Measurements from ENCODE around the gene KCNH8. TPM values are rescaled to one million over a fixed set of nuclear protein-coding genes. Genes with fewer than 3 reads are reported as not detected.

KCNH8 gene
- polyA plus RNA-seq, 1 donor from 2014 or later = 28.9 TPM

DNA sequence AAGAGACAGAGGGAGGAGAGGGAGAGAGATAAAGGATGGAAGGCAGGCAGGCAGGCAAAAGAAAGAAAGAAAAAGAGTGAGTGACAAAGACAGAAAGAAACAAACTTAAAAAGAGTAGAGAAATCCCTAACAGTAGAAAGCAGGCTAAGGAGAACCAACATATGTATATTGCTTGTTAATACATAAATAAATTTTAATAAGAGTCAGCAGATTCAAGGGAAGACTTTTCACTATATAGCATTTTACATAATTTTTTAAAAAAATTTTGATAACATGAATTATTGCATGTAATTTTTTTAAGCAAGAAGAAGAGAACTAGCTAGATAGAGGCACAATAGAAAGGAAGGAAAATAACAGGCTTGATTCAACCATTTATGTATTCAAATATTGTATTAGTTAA, 291.6 kb downstream of the KCNH8 start:
- Histone ChIP-seq H3F3A (ENCODE audit: insufficient read depth, low read length, poor library complexity, severe bottlenecking) (no peaks in the 10 kb centered on the region), H3K4me3 (ENCODE audit: low read length) (no peak overlapping the region), H2AFZ (ENCODE audit: low read depth, low read length) (no peak overlapping the region), H3K27ac (ENCODE audit: low read length) (no peak overlapping the region), H3K79me2 (replicated peaks; ENCODE audit: insufficient read depth, low read length) (no peaks in the 10 kb centered on the region), H3K9ac (ENCODE audit: low read length) (no peak overlapping the region), H3K36me3 (ENCODE audit: insufficient read depth, low read length) (peaks cover 12% of the 10 kb centered on the region), H4K20me1 (ENCODE audit: insufficient read depth) (no peaks in the 10 kb centered on the region), H3K9me2 (ENCODE audit: insufficient read depth, low read length) (no peaks in the 10 kb centered on the region), H3K9me3 (ENCODE audit: low read length) (no peaks in the 10 kb centered on the region), H3K27me3 (ENCODE audit: insufficient read depth, low read depth, low read length) (no peaks in the 10 kb centered on the region), H3K4me2 (ENCODE audit: low read length) (no peak overlapping the region)
- TF ChIP-seq SMC3 (conservative IDR thresholded peaks at IDR 0.05; ENCODE audit: poor library complexity) (no peak), CTCF (IDR thresholded peaks at IDR 0.05; ENCODE audit: poor library complexity, severe bottlenecking) (no peak), EP300 (conservative IDR thresholded peaks at IDR 0.05; ENCODE audit: poor library complexity, severe bottlenecking) (no peak), EZH2 (IDR thresholded peaks at IDR 0.05; ENCODE audit: borderline replicate concordance, insufficient read depth, low read length, poor library complexity, severe bottlenecking) (no peak), POLR2AphosphoS5 (IDR thresholded peaks at IDR 0.05) (no peak), RAD21 (conservative IDR thresholded peaks at IDR 0.05) (no peak), MXI1 (conservative IDR thresholded peaks at IDR 0.05; ENCODE audit: poor library complexity, severe bottlenecking) (no peak), TAF1 (IDR thresholded peaks at IDR 0.05; ENCODE audit: low read depth) (no peak)
- TF ChIP-seq, protein P1, sequence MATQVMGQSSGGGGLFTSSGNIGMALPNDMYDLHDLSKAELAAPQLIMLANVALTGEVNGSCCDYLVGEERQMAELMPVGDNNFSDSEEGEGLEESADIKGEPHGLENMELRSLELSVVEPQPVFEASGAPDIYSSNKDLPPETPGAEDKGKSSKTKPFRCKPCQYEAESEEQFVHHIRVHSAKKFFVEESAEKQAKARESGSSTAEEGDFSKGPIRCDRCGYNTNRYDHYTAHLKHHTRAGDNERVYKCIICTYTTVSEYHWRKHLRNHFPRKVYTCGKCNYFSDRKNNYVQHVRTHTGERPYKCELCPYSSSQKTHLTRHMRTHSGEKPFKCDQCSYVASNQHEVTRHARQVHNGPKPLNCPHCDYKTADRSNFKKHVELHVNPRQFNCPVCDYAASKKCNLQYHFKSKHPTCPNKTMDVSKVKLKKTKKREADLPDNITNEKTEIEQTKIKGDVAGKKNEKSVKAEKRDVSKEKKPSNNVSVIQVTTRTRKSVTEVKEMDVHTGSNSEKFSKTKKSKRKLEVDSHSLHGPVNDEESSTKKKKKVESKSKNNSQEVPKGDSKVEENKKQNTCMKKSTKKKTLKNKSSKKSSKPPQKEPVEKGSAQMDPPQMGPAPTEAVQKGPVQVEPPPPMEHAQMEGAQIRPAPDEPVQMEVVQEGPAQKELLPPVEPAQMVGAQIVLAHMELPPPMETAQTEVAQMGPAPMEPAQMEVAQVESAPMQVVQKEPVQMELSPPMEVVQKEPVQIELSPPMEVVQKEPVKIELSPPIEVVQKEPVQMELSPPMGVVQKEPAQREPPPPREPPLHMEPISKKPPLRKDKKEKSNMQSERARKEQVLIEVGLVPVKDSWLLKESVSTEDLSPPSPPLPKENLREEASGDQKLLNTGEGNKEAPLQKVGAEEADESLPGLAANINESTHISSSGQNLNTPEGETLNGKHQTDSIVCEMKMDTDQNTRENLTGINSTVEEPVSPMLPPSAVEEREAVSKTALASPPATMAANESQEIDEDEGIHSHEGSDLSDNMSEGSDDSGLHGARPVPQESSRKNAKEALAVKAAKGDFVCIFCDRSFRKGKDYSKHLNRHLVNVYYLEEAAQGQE (IDR thresholded peaks at IDR 0.05; ENCODE audit: borderline replicate concordance) = no peak

DNA sequence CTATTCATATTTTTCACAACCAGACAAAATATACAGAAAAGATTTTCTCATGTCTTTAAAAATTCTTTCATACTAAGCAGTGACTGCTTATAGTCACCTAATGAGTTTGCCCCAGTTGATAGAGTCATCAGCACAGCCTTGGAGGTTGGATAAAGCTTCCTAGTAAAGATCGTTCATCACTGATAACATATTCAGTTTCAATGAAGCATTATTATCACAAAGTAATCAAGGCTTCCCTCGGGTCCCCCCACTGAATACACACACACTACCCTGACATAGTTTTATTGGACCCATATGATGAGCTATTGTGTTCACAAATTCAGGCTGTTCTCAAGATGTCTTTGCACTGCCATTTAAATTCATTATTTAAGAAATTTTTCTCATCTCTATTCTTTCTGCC, 297.8 kb downstream of the KCNH8 start:
- Histone ChIP-seq H3K4me3 (ENCODE audit: low read length) (no peak overlapping the region), H4K20me1 (ENCODE audit: insufficient read depth) (no peaks in the 10 kb centered on the region), H3K4me2 (ENCODE audit: low read length) (no peak overlapping the region), H3K36me3 (ENCODE audit: insufficient read depth, low read length) (no peaks in the 10 kb centered on the region), H3K27me3 (ENCODE audit: insufficient read depth, low read depth, low read length) (no peaks in the 10 kb centered on the region), H3K9me2 (ENCODE audit: insufficient read depth, low read length) (no peaks in the 10 kb centered on the region), H3F3A (ENCODE audit: insufficient read depth, low read length, poor library complexity, severe bottlenecking) (no peaks in the 10 kb centered on the region), H3K9me3 (ENCODE audit: low read length) (no peaks in the 10 kb centered on the region), H3K79me2 (replicated peaks; ENCODE audit: insufficient read depth, low read length) (no peaks in the 10 kb centered on the region), H3K27ac (ENCODE audit: low read length) (no peak overlapping the region), H3K9ac (ENCODE audit: low read length) (no peak overlapping the region), H2AFZ (ENCODE audit: low read depth, low read length) (no peak overlapping the region)
- no peak for TF ChIP-seq TAF1 (IDR thresholded peaks at IDR 0.05; ENCODE audit: low read depth)

DNA sequence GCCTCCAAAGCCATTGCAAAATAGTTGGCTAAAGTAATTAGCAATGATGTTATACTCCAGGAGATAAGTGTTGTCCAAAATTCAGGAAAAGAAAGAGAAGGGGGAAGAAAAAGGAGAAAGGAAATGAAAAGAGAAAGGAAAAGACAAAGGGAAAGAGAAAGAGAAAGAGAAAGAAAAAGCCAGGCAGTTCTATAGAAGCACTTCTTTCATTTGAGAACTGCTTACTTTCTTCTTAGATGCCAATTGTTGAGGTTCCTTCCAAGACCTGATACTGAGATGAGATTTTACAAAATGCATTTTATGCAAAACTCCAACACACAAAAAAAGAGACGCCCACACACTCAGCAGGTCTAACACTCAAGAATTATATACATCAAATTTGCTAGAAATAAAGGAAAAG, 298.4 kb downstream of the KCNH8 start:
- Histone ChIP-seq H3K36me3 (ENCODE audit: insufficient read depth, low read length) (no peaks in the 10 kb centered on the region), H3K9me2 (ENCODE audit: insufficient read depth, low read length) (no peaks in the 10 kb centered on the region), H3F3A (ENCODE audit: insufficient read depth, low read length, poor library complexity, severe bottlenecking) (no peaks in the 10 kb centered on the region), H3K4me2 (ENCODE audit: low read length) (no peak overlapping the region), H3K27ac (ENCODE audit: low read length) (no peak overlapping the region), H2AFZ (ENCODE audit: low read depth, low read length) (no peak overlapping the region), H3K9me3 (ENCODE audit: low read length) (no peaks in the 10 kb centered on the region), H3K4me3 (ENCODE audit: low read length) (no peak overlapping the region), H3K27me3 (ENCODE audit: insufficient read depth, low read depth, low read length) (no peaks in the 10 kb centered on the region), H3K79me2 (replicated peaks; ENCODE audit: insufficient read depth, low read length) (no peaks in the 10 kb centered on the region), H3K9ac (ENCODE audit: low read length) (no peak overlapping the region), H4K20me1 (ENCODE audit: insufficient read depth) (no peaks in the 10 kb centered on the region)
- TF ChIP-seq CTCF (IDR thresholded peaks at IDR 0.05; ENCODE audit: poor library complexity, severe bottlenecking) (no peak), EP300 (conservative IDR thresholded peaks at IDR 0.05; ENCODE audit: poor library complexity, severe bottlenecking) (no peak)
